PC-3 (cell line): ENCODE results near the gene SUGCT.

ENCODE experiments used
- EZH2 ChIP-seq: fragments of 300-600 bp; sonication (generic); IDR thresholded peaks from one replicate; pipeline ENCODE4 v1.6.1; 2017; ENCODE audit warnings: antibody characterized with exemption, mild to moderate bottlenecking, low read length; ENCODE audit not compliant: unreplicated experiment
- TF ChIP-seq, protein P1 (sequence below): fragments of 300-600 bp; sonication (generic); conservative IDR thresholded peaks from 2 replicates; pipeline ENCODE4 v1.5.1; 2017; ENCODE audit warnings: antibody characterized with exemption, low read depth, mild to moderate bottlenecking, low read length

DNA sequence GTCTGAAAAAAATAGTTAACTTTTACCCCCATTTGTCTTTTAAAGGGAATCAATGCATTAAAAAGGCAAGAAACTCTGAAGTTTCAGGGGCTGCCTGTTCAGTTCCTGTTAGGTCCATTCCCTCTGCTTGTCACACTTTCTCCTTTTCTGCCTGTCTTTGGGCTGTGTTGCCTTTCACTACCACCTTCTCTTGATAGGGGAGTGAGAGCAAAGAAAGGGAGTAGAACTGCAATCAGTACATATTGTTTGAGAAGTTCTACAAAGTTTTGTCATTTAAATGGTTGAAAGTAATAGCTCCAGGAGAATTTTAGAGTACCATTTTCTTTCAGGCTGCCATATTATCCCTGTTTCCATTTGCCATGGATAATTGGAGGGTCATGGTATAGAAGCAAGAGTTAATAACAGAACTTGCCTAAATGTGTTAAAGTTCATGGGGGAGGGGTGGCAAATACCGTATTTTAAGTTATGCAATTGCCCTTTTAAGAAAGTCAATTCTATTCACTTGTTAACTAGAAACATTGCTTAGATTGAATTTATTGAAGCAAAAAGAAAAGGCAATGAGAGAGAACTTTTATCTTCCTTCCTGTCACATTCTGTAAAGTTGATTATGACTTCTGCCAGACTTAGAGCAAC is 39.0 kb upstream of the SUGCT start:
- TF ChIP-seq, protein P1, sequence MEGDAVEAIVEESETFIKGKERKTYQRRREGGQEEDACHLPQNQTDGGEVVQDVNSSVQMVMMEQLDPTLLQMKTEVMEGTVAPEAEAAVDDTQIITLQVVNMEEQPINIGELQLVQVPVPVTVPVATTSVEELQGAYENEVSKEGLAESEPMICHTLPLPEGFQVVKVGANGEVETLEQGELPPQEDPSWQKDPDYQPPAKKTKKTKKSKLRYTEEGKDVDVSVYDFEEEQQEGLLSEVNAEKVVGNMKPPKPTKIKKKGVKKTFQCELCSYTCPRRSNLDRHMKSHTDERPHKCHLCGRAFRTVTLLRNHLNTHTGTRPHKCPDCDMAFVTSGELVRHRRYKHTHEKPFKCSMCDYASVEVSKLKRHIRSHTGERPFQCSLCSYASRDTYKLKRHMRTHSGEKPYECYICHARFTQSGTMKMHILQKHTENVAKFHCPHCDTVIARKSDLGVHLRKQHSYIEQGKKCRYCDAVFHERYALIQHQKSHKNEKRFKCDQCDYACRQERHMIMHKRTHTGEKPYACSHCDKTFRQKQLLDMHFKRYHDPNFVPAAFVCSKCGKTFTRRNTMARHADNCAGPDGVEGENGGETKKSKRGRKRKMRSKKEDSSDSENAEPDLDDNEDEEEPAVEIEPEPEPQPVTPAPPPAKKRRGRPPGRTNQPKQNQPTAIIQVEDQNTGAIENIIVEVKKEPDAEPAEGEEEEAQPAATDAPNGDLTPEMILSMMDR = no peak
- no peak for TF ChIP-seq EZH2
